GM19455 (cell line): ENCODE measurements around the gene FCRL1.

ENCODE experiments used
- ATAC-seq: cut with Tn5 transposase; IDR thresholded peaks from one replicate; pipeline ENCODE4 v1.9.1; 2021; ENCODE audit not compliant: unreplicated experiment

FCRL1 gene

GRCh38 chr1:157819896-157820295 lies at the start of gene FCRL1:
Gene FCRL1 (minus strand): TSS chr1:157820120. CDS start chr1:157820037, 83 bp downstream.
- no peak for ATAC-seq

GRCh38 chr1:157868654-157869053 lies 48.7 kb upstream of the FCRL1 start:
- no peak for ATAC-seq

GRCh38 chr1:157862114-157863070 lies 42.5 kb upstream of the FCRL1 start:
- ATAC-seq, result no peak

- ATAC-seq, result no peak
These were observed 36.6 kb upstream of the FCRL1 start for GRCh38 chr1:157856538-157856937.

GRCh38 chr1:157852476-157852875 lies 32.6 kb upstream of the FCRL1 start:
- ATAC-seq, result no peak

GRCh38 chr1:157849229-157849875 lies 29.4 kb upstream of the FCRL1 start:
- peak; percentile 83 for ATAC-seq

- ATAC-seq, result no peak
These were observed 24.3 kb upstream of the FCRL1 start for GRCh38 chr1:157844089-157844830.

GRCh38 chr1:157842939-157843338 lies 23.0 kb upstream of the FCRL1 start:
- no peak for ATAC-seq

- no peak for ATAC-seq
These were observed 21.8 kb upstream of the FCRL1 start, which contains the start of gene CD5L for GRCh38 chr1:157841708-157842107. Gene CD5L (minus strand): TSS chr1:157841808. CDS start chr1:157841701, 107 bp downstream.

- ATAC-seq, result no peak
These were observed 19.0 kb upstream of the FCRL1 start for GRCh38 chr1:157838966-157839365.

- no peak for ATAC-seq
These were observed 14.5 kb upstream of the FCRL1 start for GRCh38 chr1:157834430-157834829.

- no peak for ATAC-seq
These were observed 13.2 kb upstream of the FCRL1 start for GRCh38 chr1:157833145-157833544.

- no peak for ATAC-seq
These were observed 12.2 kb upstream of the FCRL1 start for GRCh38 chr1:157831968-157832626.

GRCh38 chr1:157830887-157831286 lies 11.0 kb upstream of the FCRL1 start:
- no peak for ATAC-seq

- ATAC-seq, result peak; percentile 49
These were observed 9.8 kb upstream of the FCRL1 start for GRCh38 chr1:157829711-157830110.

- ATAC-seq, result no peak
These were observed 9.3 kb upstream of the FCRL1 start for GRCh38 chr1:157829210-157829609.

- no peak for ATAC-seq
These were observed 379 bp upstream of the FCRL1 start for GRCh38 chr1:157820299-157820698.

GRCh38 chr1:157819215-157819614 lies 705 bp downstream of the FCRL1 start:
- ATAC-seq, result no peak

- ATAC-seq, result no peak
These were observed 6.7 kb downstream of the FCRL1 start for GRCh38 chr1:157813269-157813668.

- peak; percentile 92 for ATAC-seq
These were observed 13.3 kb downstream of the FCRL1 start for GRCh38 chr1:157806431-157807149.
